T47D (cell line): ENCODE results near the gene RAI1.

Experiments used
- DNase-seq, 2 experiments: peaks; one replicate each; pipeline versions ENCODE4 v3.0.0 to v3.0.0-alpha.2; 2011 to 2012; ENCODE audit warnings: low read depth in 1 of 2, low spot score in 1 of 2
- JUND ChIP-seq: IDR thresholded peaks from 2 replicates; pipeline ENCODE4 v1.6.1; 2012; ENCODE audit warnings: low read depth
- in situ Hi-C: cut with HindIII; loops from 2 replicates; pipeline ENCODE4 v1.10.0; 2016; ENCODE audit warnings: low sequenced_read_pairs, low pct_unique_long_range_greater_than_20kb

Gene RAI1

GRCh38 chr17:17824119-17824782 lies 143.0 kb downstream of the RAI1 start:
- in situ Hi-C loops, result no loop called here
- DNase-seq, result no peak

GRCh38 chr17:17824783-17825614 lies 143.7 kb downstream of the RAI1 start:
- in situ Hi-C loops, result no loop called here
- no peak for DNase-seq
- TF ChIP-seq JUND, result no peak

More at GRCh38 chr17:17824119-17824782, 143.0 kb downstream of the RAI1 start:
- no peak for TF ChIP-seq JUND

- in situ Hi-C loops, result no loop called here
- TF ChIP-seq JUND, result no peak
These were observed 145.1 kb downstream of the RAI1 start for GRCh38 chr17:17826342-17826713.

GRCh38 chr17:17826942-17827785 lies 145.9 kb downstream of the RAI1 start:
- in situ Hi-C loops, result no loop called here
- DNase-seq, result no peak
- no peak for TF ChIP-seq JUND

More at GRCh38 chr17:17826342-17826713, 145.1 kb downstream of the RAI1 start:
- DNase-seq, result no peak

- TF ChIP-seq JUND, result no peak
- in situ Hi-C loops, result no loop called here
- DNase-seq, result no peak
These were observed 146.8 kb downstream of the RAI1 start for GRCh38 chr17:17827826-17828621.

- DNase-seq, result no peak
- in situ Hi-C loops, result no loop called here
- no peak for TF ChIP-seq JUND
These were observed 149.0 kb downstream of the RAI1 start for GRCh38 chr17:17830269-17830567.

GRCh38 chr17:17830740-17831207 lies 149.5 kb downstream of the RAI1 start:
- no peak for TF ChIP-seq JUND
- in situ Hi-C loops, result no loop called here
- no peak for DNase-seq

- no peak for DNase-seq
- TF ChIP-seq JUND, result no peak
- in situ Hi-C loops, result no loop called here
These were observed 150.2 kb downstream of the RAI1 start for GRCh38 chr17:17831208-17832031.

- TF ChIP-seq JUND, result no peak
- in situ Hi-C loops, result no loop called here
- no peak for DNase-seq
These were observed 150.7 kb downstream of the RAI1 start for GRCh38 chr17:17832032-17832363.

GRCh38 chr17:17833658-17834357 lies 152.6 kb downstream of the RAI1 start:
- TF ChIP-seq JUND, result no peak
- in situ Hi-C loops, result no loop called here
- DNase-seq, result no peak

- in situ Hi-C loops, result no loop called here
- no peak for DNase-seq
These were observed 153.7 kb downstream of the RAI1 start for GRCh38 chr17:17834974-17835373.

More at GRCh38 chr17:17834974-17835373, 153.7 kb downstream of the RAI1 start:
- TF ChIP-seq JUND, result no peak
